Measurements from ENCODE around the gene EIF4H.

GRCh38 chr7:74134117-74134620 is 40.0 kb upstream of the EIF4H start:
- no peak for TF ChIP-seq POLR2AphosphoS5 (IDR thresholded peaks at IDR 0.05; ENCODE audit: borderline replicate concordance, low read depth, low read length)
- no peak for TF ChIP-seq EZH2 (IDR thresholded peaks at IDR 0.05)
- no peak for TF ChIP-seq FOXP2 (optimal IDR thresholded peaks at IDR 0.05; ENCODE audit: control extremely low read depth, extremely low read length, insufficient read depth)

Data from SK-N-MC (cell line).